ENCODE results near the gene ARTN. TPM values are rescaled to one million over a fixed set of nuclear protein-coding genes. Genes with fewer than 3 reads are reported as not detected.
A peak's percentile ranks its signal among the peaks of the same experiment; 100 is the strongest.

The ARTN gene
- total and polyA plus RNA-seq, 2 experiments from 2014 or later, result 6.7 to 35.7 TPM

DNA sequence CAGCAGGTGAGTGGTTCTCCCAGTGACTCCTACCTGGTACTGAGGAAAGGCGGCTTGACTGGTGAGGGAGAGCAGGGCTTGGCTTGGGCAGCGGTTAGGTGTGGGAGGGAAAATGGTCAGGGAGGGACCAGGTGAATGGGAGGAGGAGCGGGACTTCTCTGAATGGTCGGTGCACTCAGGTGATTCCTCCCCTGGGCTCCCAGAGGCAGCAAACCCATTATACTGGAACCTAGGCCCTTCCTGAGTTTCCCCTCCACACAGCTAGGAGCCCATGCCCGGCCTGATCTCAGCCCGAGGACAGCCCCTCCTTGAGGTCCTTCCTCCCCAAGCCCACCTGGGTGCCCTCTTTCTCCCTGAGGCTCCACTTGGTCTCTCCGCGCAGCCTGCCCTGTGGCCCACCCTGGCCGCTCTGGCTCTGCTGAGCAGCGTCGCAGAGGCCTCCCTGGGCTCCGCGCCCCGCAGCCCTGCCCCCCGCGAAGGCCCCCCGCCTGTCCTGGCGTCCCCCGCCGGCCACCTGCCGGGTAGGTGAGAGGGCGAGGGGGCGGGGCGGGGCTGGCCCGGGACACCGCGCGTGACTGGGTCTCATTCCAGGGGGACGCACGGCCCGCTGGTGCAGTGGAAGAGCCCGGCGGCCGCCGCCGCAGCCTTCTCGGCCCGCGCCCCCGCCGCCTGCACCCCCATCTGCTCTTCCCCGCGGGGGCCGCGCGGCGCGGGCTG is 2.3 kb downstream of the ARTN start:
- Histone ChIP-seq H3K36me3 (ENCODE audit: insufficient read depth) (no peaks in the 10 kb centered on the region), H3K9me2 (ENCODE audit: insufficient read depth) (no peaks in the 10 kb centered on the region), H4K20me1 (replicated peaks; ENCODE audit: insufficient read depth) (peaks cover 16% of the 10 kb centered on the region), H3K79me2 (replicated peaks; ENCODE audit: insufficient read depth) (0 out of 2 replicates have a peak, but pooled peaks cover 7% of the 10 kb centered on the region), H3K4me3 (peak overlapping the region; percentile 69), H3K27ac (ENCODE audit: low read depth) (peak overlapping the region; percentile 66), H3K4me2 (peak overlapping the region; percentile 97), H3K27me3 (ENCODE audit: insufficient read depth) (peaks cover 8% of the 10 kb centered on the region), H3F3A (replicated peaks; ENCODE audit: low read depth) (peaks cover 32% of the 10 kb centered on the region), H2AFZ (peak overlapping the region; percentile 78; the same call in 1 of the 2 replicates), H3K4me1 (ENCODE audit: insufficient read depth) (peaks cover 42% of the 10 kb centered on the region)
- peak; percentile 5 for ATAC-seq
- peaks cover 35% of the 10 kb centered on the region for H3K27me3 Mint-ChIP-seq (ENCODE audit: insufficient read depth, low read depth, poor library complexity)
- H3K27ac Mint-ChIP-seq, result no peak overlapping the region
- peaks cover 62% of the 10 kb centered on the region for H3K4me1 Mint-ChIP-seq
- H3K36me3 Mint-ChIP-seq (ENCODE audit: low read depth), result peaks cover 4% of the 10 kb centered on the region; the same call in 1 of the 3 replicates
- peak; percentile 70 for DNase-seq (ENCODE audit: low spot score)
- no peaks in the 10 kb centered on the region for H3K9me3 Mint-ChIP-seq
- H3K4me3 Mint-ChIP-seq, result peak overlapping the region; percentile 69
- TF ChIP-seq POLR2AphosphoS5 (IDR thresholded peaks at IDR 0.05; ENCODE audit: low read depth), result peak; percentile 44
- TF ChIP-seq, protein P1, sequence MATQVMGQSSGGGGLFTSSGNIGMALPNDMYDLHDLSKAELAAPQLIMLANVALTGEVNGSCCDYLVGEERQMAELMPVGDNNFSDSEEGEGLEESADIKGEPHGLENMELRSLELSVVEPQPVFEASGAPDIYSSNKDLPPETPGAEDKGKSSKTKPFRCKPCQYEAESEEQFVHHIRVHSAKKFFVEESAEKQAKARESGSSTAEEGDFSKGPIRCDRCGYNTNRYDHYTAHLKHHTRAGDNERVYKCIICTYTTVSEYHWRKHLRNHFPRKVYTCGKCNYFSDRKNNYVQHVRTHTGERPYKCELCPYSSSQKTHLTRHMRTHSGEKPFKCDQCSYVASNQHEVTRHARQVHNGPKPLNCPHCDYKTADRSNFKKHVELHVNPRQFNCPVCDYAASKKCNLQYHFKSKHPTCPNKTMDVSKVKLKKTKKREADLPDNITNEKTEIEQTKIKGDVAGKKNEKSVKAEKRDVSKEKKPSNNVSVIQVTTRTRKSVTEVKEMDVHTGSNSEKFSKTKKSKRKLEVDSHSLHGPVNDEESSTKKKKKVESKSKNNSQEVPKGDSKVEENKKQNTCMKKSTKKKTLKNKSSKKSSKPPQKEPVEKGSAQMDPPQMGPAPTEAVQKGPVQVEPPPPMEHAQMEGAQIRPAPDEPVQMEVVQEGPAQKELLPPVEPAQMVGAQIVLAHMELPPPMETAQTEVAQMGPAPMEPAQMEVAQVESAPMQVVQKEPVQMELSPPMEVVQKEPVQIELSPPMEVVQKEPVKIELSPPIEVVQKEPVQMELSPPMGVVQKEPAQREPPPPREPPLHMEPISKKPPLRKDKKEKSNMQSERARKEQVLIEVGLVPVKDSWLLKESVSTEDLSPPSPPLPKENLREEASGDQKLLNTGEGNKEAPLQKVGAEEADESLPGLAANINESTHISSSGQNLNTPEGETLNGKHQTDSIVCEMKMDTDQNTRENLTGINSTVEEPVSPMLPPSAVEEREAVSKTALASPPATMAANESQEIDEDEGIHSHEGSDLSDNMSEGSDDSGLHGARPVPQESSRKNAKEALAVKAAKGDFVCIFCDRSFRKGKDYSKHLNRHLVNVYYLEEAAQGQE (IDR thresholded peaks at IDR 0.05; ENCODE audit: unreplicated experiment), result no peak

DNA sequence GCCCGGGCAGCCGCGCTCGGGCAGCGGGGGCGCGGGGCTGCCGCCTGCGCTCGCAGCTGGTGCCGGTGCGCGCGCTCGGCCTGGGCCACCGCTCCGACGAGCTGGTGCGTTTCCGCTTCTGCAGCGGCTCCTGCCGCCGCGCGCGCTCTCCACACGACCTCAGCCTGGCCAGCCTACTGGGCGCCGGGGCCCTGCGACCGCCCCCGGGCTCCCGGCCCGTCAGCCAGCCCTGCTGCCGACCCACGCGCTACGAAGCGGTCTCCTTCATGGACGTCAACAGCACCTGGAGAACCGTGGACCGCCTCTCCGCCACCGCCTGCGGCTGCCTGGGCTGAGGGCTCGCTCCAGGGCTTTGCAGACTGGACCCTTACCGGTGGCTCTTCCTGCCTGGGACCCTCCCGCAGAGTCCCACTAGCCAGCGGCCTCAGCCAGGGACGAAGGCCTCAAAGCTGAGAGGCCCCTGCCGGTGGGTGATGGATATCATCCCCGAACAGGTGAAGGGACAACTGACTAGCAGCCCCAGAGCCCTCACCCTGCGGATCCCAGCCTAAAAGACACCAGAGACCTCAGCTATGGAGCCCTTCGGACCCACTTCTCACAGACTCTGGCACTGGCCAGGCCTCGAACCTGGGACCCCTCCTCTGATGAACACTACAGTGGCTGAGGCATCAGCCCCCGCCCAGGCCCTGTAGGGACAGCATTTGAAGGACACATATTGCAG is 3.0 kb downstream of the ARTN start:
- Mint-ChIP-seq H3K36me3 (ENCODE audit: low read depth) (peaks cover 4% of the 10 kb centered on the region; the same call in 1 of the 3 replicates), H3K4me3 (peak overlapping the region; percentile 81), H3K4me1 (peaks cover 59% of the 10 kb centered on the region), H3K27me3 (ENCODE audit: insufficient read depth, low read depth, poor library complexity) (peaks cover 31% of the 10 kb centered on the region), H3K9me3 (no peaks in the 10 kb centered on the region), H3K27ac (no peak overlapping the region)
- Histone ChIP-seq H3F3A (replicated peaks; ENCODE audit: low read depth) (peaks cover 32% of the 10 kb centered on the region), H3K4me2 (peak overlapping the region; percentile 97), H3K9me2 (ENCODE audit: insufficient read depth) (no peaks in the 10 kb centered on the region), H3K4me1 (ENCODE audit: insufficient read depth) (peaks cover 42% of the 10 kb centered on the region), H3K36me3 (ENCODE audit: insufficient read depth) (no peaks in the 10 kb centered on the region), H4K20me1 (replicated peaks; ENCODE audit: insufficient read depth) (peaks cover 16% of the 10 kb centered on the region), H3K27me3 (ENCODE audit: insufficient read depth) (peaks cover 8% of the 10 kb centered on the region), H3K27ac (ENCODE audit: low read depth) (no peak overlapping the region), H3K4me3 (peak overlapping the region; percentile 70), H3K79me2 (replicated peaks; ENCODE audit: insufficient read depth) (0 out of 2 replicates have a peak, but pooled peaks cover 7% of the 10 kb centered on the region), H2AFZ (no peak overlapping the region)
- peak; percentile 85 for DNase-seq (ENCODE audit: low spot score)
- ATAC-seq, result peak; percentile 18
- TF ChIP-seq ZNF462 (CRISPR knock-in tag; IDR thresholded peaks at IDR 0.05) (no peak), ZNF331 (CRISPR knock-in tag; IDR thresholded peaks at IDR 0.05; ENCODE audit: low read depth) (no peak), CTCF (conservative IDR thresholded peaks at IDR 0.05; ENCODE audit: low read depth in 2 of 2) (peak; percentile 49 to 51)

Measured in GM23338 (cell line).